HCT116 (cell line): ENCODE results near the gene ASB15. TPM values are rescaled to one million over a fixed set of nuclear protein-coding genes. Genes with fewer than 3 reads are reported as not detected.

Source experiments
- ATAC-seq: fragments of 200-7000 bp; cut with Tn5 transposase; 2 replicates; pipeline ENCODE4 v1.9.1; 2020; ENCODE audit warnings: mild to moderate bottlenecking, moderate library complexity
- BruUV-seq: library from RNA; stranded (reverse); fragments of 400-500 nt; replicated peaks from 2 replicates; lab custom pipeline; 2021; lab: Mats Ljungman, UMichigan
- CTCF ChIA-PET: fragments of 300-600 bp; sonication (Branson Sonifier 250); formaldehyde crosslinking; loops from one replicate; lab custom pipeline; 2021; ENCODE audit warnings: antibody characterized with exemption; lab: Charles Lee
- POLR2A ChIA-PET: fragments of 300-600, 350-600 bp; sonication (Branson Sonifier 250); formaldehyde crosslinking; loops from one replicate; lab custom pipeline; 2021; ENCODE audit warnings: antibody characterized with exemption; lab: Charles Lee
- RAD21 ChIA-PET, 2 experiments: fragments of 300-600 bp; sonication (Branson Sonifier 250); formaldehyde crosslinking; loops; one replicate each; lab custom pipeline; 2023; ENCODE audit warnings: low total read pairs in 2 of 2; ENCODE audit not compliant: uncharacterized antibody in 2 of 2, unreplicated experiment in 2 of 2, low non-redundant PET in 1 of 2; lab: Charles Lee
- DNase-seq: peaks from one replicate; pipeline ENCODE4 v3.0.0-alpha.2; 2010; ENCODE audit warnings: low read depth, low spot score
- H2AFZ ChIP-seq: fragments of 200-600 bp; shearing (Covaris generic), sonication (generic); 2 replicates; pipeline ENCODE4 v1.6.1; 2017; ENCODE audit warnings: low read depth, mixed run types, mixed read lengths, antibody characterized with exemption, low read length; ENCODE audit not compliant: poor library complexity, severe bottlenecking
- H3K27ac ChIP-seq: 2 replicates; pipeline ENCODE4 v1.5.1; 2012; ENCODE audit warnings: low read depth, low read length
- H3K27me3 ChIP-seq: fragments of 200-600 bp; sonication (generic); 2 replicates; pipeline ENCODE4 v1.6.1; 2016; ENCODE audit warnings: mixed run types, low read length, mixed read lengths; ENCODE audit not compliant: insufficient read depth
- H3K36me3 ChIP-seq, 2 experiments: fragments of 200-500 bp in 1 of 2; fragments of 200-600 bp in 1 of 2; sonication (Bioruptor generic) in 1 of 2; sonication (generic) in 1 of 2; 2 replicates each; pipeline versions ENCODE4 v1.5.1 to v1.6.1; 2014 to 2016; ENCODE audit warnings: low read length in 2 of 2, inconsistent platforms in 1 of 2, mixed read lengths in 1 of 2, mixed run types in 1 of 2; ENCODE audit not compliant: insufficient read depth in 2 of 2, control insufficient read depth in 1 of 2
- H3K4me1 ChIP-seq, 2 experiments: fragments of 200-600 bp in 1 of 2; sonication (generic) in 1 of 2; 2 replicates each; pipeline versions ENCODE4 v1.5.1 to v1.6.1; 2012 to 2017; ENCODE audit warnings: low read length in 2 of 2, inconsistent platforms in 1 of 2, mild to moderate bottlenecking in 1 of 2, mixed read lengths in 1 of 2, mixed run types in 1 of 2, moderate library complexity in 1 of 2; ENCODE audit not compliant: insufficient read depth in 2 of 2, control insufficient read depth in 1 of 2
- H3K4me2 ChIP-seq: fragments of 200-600 bp; sonication (generic); 2 replicates; pipeline ENCODE4 v1.6.1; 2017; ENCODE audit warnings: mixed run types, low read length, mixed read lengths
- H3K4me3 ChIP-seq, 2 experiments: fragments of 200-600 bp in 1 of 2; sonication (generic) in 1 of 2; replicated peaks in 1 of 2; 2 replicates each; pipeline ENCODE4 v1.5.1; 2011 to 2016; ENCODE audit warnings: low read length in 2 of 2, control low read depth in 1 of 2, low read depth in 1 of 2, mild to moderate bottlenecking in 1 of 2, mixed read lengths in 1 of 2, mixed run types in 1 of 2
- H3K79me2 ChIP-seq: fragments of 200-600 bp; sonication (generic); 2 replicates; pipeline ENCODE4 v1.6.1; 2017; ENCODE audit warnings: mild to moderate bottlenecking, mixed run types, low read length, moderate library complexity, mixed read lengths; ENCODE audit not compliant: insufficient read depth
- H3K9ac ChIP-seq: fragments of 200-600 bp; sonication (generic); 2 replicates; pipeline ENCODE4 v1.6.1; 2016; ENCODE audit warnings: low read length, mixed read lengths
- H3K9me2 ChIP-seq: fragments of 200-600 bp; sonication (generic), shearing (Covaris generic); 2 replicates; pipeline ENCODE4 v1.6.1; 2017; ENCODE audit warnings: mixed run types, mild to moderate bottlenecking, moderate library complexity; ENCODE audit not compliant: insufficient read depth
- H3K9me3 ChIP-seq, 2 experiments: fragments of 200-500 bp in 1 of 2; fragments of 200-600 bp in 1 of 2; sonication (Bioruptor generic) in 1 of 2; sonication (generic) in 1 of 2; 2 replicates each; pipeline ENCODE4 v1.6.1; 2014 to 2017; ENCODE audit warnings: low read length in 2 of 2, mixed read lengths in 2 of 2, inconsistent platforms in 1 of 2, low read depth in 1 of 2, mild to moderate bottlenecking in 1 of 2, mixed run types in 1 of 2, moderate library complexity in 1 of 2; ENCODE audit not compliant: control insufficient read depth in 1 of 2, insufficient read depth in 1 of 2
- H4K20me1 ChIP-seq: fragments of 200-600 bp; sonication (generic), shearing (Covaris generic); 2 replicates; pipeline ENCODE4 v1.6.1; 2017; ENCODE audit warnings: mixed run types, mild to moderate bottlenecking, moderate library complexity; ENCODE audit not compliant: insufficient read depth
- ATF3 ChIP-seq: IDR thresholded peaks from 2 replicates; pipeline ENCODE4 v1.6.1; 2012
- CBX3 ChIP-seq: IDR thresholded peaks from 2 replicates; pipeline ENCODE4 v1.6.1; 2012; ENCODE audit warnings: low read depth
- CEBPB ChIP-seq: IDR thresholded peaks from 2 replicates; pipeline ENCODE4 v1.6.1; 2012; ENCODE audit warnings: low read depth
- EGR1 ChIP-seq: IDR thresholded peaks from 2 replicates; pipeline ENCODE4 v1.6.1; 2012; ENCODE audit warnings: low read depth
- ELF1 ChIP-seq: IDR thresholded peaks from 2 replicates; pipeline ENCODE4 v1.6.1; 2012; ENCODE audit warnings: low read depth, borderline replicate concordance
- EZH2 ChIP-seq: fragments of 200-600 bp; sonication (generic); IDR thresholded peaks from 2 replicates; pipeline ENCODE4 v1.6.1; 2017; ENCODE audit warnings: antibody characterized with exemption, mixed run types
- EZH2phosphoT487 ChIP-seq: fragments of 200-600 bp; IDR thresholded peaks from 2 replicates; pipeline ENCODE4 v1.6.1; 2018; ENCODE audit warnings: antibody characterized with exemption, borderline replicate concordance
- FOSL1 ChIP-seq: IDR thresholded peaks from 2 replicates; pipeline ENCODE4 v1.6.1; 2012; ENCODE audit warnings: low read depth
- MAX ChIP-seq: IDR thresholded peaks from 2 replicates; pipeline ENCODE4 v1.6.1; 2012
- POLR2A ChIP-seq: IDR thresholded peaks from 2 replicates; pipeline ENCODE4 v1.7.0; 2011; ENCODE audit warnings: borderline replicate concordance; ENCODE audit not compliant: insufficient read depth, insufficient read length; ENCODE audit errors: extremely low read depth
- POLR2AphosphoS5 ChIP-seq: IDR thresholded peaks from 2 replicates; pipeline ENCODE4 v1.6.1; 2011; ENCODE audit warnings: mild to moderate bottlenecking, low read depth, low read length, moderate library complexity
- RAD21 ChIP-seq: IDR thresholded peaks from 2 replicates; pipeline ENCODE4 v1.6.1; 2012; ENCODE audit warnings: low read depth, mild to moderate bottlenecking
- REST ChIP-seq: IDR thresholded peaks from 2 replicates; pipeline ENCODE4 v1.6.1; 2012; ENCODE audit warnings: low read depth
- SIN3A ChIP-seq: IDR thresholded peaks from 2 replicates; pipeline ENCODE4 v1.6.1; 2012; ENCODE audit warnings: low read depth
- SP1 ChIP-seq: IDR thresholded peaks from 2 replicates; pipeline ENCODE4 v1.6.1; 2012; ENCODE audit warnings: low read depth
- YY1 ChIP-seq: IDR thresholded peaks from 2 replicates; pipeline ENCODE4 v1.6.1; 2011; ENCODE audit warnings: low read length, low read depth, moderate library complexity, mild to moderate bottlenecking; ENCODE audit not compliant: insufficient replicate concordance; ENCODE audit errors: extremely low read depth
- ZNF274 ChIP-seq: fragments of 200-500 bp; sonication (Bioruptor generic); IDR thresholded peaks from 2 replicates; pipeline ENCODE4 v1.6.1; 2014; ENCODE audit warnings: mild to moderate bottlenecking, low read depth, low read length, inconsistent platforms
- intact Hi-C: fragments of 100-400 bp; cut with micrococcal nuclease; formaldehyde crosslinking; loops from 2 replicates; pipeline ENCODE4 v1.10.0; 2022
- total RNA-seq: library from RNA; stranded (reverse); gene quantifications from one replicate; pipeline ENCODE4 v1.2.1, GENCODE V29; 2021; ENCODE audit not compliant: unreplicated experiment

Gene ASB15
- total RNA-seq, 1 experiment from 2014 or later: not detected

- CTCF ChIA-PET: no interaction called here
- Histone ChIP-seq H3K27me3 (no peaks in the 10 kb centered on the region), H3K4me3 (no peak overlapping the region), H4K20me1 (no peaks in the 10 kb centered on the region), H3K4me1 (peaks cover 5 to 9% of the 10 kb centered on the region in 2 experiments; a peak in 3 of 4 replicates), H3K9ac (no peak overlapping the region), H3K9me2 (no peaks in the 10 kb centered on the region), H3K4me2 (no peak overlapping the region), H3K27ac (no peak overlapping the region), H3K36me3 (peaks cover 9 to 12% of the 10 kb centered on the region in 2 experiments; a peak in 1 of 4 replicates), H2AFZ (no peak overlapping the region), H3K9me3 (no peaks in the 10 kb centered on the region), H3K79me2 (peaks cover 47% of the 10 kb centered on the region)
- intact Hi-C loops: no loop called here
- TF ChIP-seq ZNF274 (no peak), ELF1 (no peak), POLR2A (no peak), EZH2phosphoT487 (no peak)
- POLR2A ChIA-PET: no interaction called here
- BruUV-seq: no TSS peak
- DNase-seq (no peak), ATAC-seq (no peak)
- RAD21 ChIA-PET: no interaction called here
Observed at GRCh38 chr7:123553159-123553558, 48.5 kb upstream of the ASB15 start.

GRCh38 chr7:123555484-123555883, 46.1 kb upstream of the ASB15 start:
- ATAC-seq (no peak), DNase-seq (no peak)
- Histone ChIP-seq H3K79me2 (peaks cover 47% of the 10 kb centered on the region), H2AFZ (no peak overlapping the region), H3K9ac (no peak overlapping the region), H3K4me2 (no peak overlapping the region; the same call in 1 of the 2 replicates), H3K36me3 (peaks cover 3 to 6% of the 10 kb centered on the region in 2 experiments; a peak in 1 of 4 replicates), H3K9me3 (no peaks in the 10 kb centered on the region), H3K27me3 (no peaks in the 10 kb centered on the region), H4K20me1 (no peaks in the 10 kb centered on the region), H3K9me2 (no peaks in the 10 kb centered on the region), H3K27ac (no peak overlapping the region), H3K4me3 (no peak overlapping the region), H3K4me1 (peaks cover 5 to 12% of the 10 kb centered on the region in 2 experiments; a peak in 3 of 4 replicates)
- CTCF ChIA-PET: no interaction called here
- no TSS peak for BruUV-seq
- POLR2A ChIA-PET: no interaction called here
- RAD21 ChIA-PET: no interaction called here
- intact Hi-C loops: no loop called here
- TF ChIP-seq MAX (no peak), SIN3A (no peak), SP1 (no peak), POLR2AphosphoS5 (no peak), FOSL1 (no peak), RAD21 (no peak), EGR1 (no peak), YY1 (no peak), CBX3 (no peak), EZH2 (no peak), CEBPB (no peak), ATF3 (no peak), EZH2phosphoT487 (no peak), REST (no peak), POLR2A (no peak)
